HUES48 (cell line): Measurements from ENCODE around the gene UBR4.

Experiments used
- H3K27ac ChIP-seq: one replicate; pipeline ENCODE4 v1.7.0; 2013; ENCODE audit warnings: low read depth, low read length, inconsistent platforms
- H3K27me3 ChIP-seq: 2 replicates; pipeline ENCODE4 v1.6.1; 2013; ENCODE audit warnings: mild to moderate bottlenecking, low read length; ENCODE audit not compliant: control insufficient read depth, insufficient read depth
- H3K36me3 ChIP-seq: 2 replicates; pipeline ENCODE4 v1.6.1; 2013; ENCODE audit warnings: low read length; ENCODE audit not compliant: control insufficient read depth, insufficient read depth
- H3K4me1 ChIP-seq: 2 replicates; pipeline ENCODE4 v1.6.1; 2013; ENCODE audit warnings: mild to moderate bottlenecking, low read length; ENCODE audit not compliant: control insufficient read depth, insufficient read depth
- H3K4me3 ChIP-seq: 2 replicates; pipeline ENCODE4 v1.5.1; 2013; ENCODE audit warnings: mild to moderate bottlenecking, low read depth, low read length
- H3K9ac ChIP-seq: 2 replicates; pipeline ENCODE4 v1.6.1; 2013; ENCODE audit warnings: mild to moderate bottlenecking, low read depth, low read length, moderate library complexity
- H3K9me3 ChIP-seq: 2 replicates; pipeline ENCODE4 v1.6.1; 2013; ENCODE audit warnings: low read length; ENCODE audit not compliant: control insufficient read depth, insufficient read depth

Gene UBR4

DNA sequence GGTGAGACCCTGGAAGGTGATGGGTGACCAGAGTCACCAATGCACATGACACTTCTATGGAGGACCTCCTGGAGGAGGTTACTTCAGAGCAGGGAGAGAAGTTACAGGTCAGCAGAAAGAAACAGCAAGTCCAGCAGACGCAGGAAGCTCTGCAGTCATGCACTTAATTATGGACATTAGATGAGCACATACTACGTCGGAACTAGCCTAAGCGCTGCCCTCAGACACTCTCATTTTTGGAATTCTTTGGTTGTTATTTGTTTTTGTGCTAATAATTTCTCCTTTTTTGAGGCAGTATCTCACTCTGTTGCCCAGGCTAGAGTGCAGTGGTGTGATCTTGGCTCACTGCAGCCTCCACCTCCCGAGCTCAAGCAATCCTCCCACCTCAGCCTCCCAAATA lies 160.3 kb downstream of the UBR4 start:
- Histone ChIP-seq H3K9ac (no peak overlapping the region), H3K27me3 (no peaks in the 10 kb centered on the region), H3K4me3 (no peak overlapping the region), H3K9me3 (no peaks in the 10 kb centered on the region), H3K27ac (no peak overlapping the region), H3K4me1 (no peaks in the 10 kb centered on the region), H3K36me3 (no peaks in the 10 kb centered on the region)

DNA sequence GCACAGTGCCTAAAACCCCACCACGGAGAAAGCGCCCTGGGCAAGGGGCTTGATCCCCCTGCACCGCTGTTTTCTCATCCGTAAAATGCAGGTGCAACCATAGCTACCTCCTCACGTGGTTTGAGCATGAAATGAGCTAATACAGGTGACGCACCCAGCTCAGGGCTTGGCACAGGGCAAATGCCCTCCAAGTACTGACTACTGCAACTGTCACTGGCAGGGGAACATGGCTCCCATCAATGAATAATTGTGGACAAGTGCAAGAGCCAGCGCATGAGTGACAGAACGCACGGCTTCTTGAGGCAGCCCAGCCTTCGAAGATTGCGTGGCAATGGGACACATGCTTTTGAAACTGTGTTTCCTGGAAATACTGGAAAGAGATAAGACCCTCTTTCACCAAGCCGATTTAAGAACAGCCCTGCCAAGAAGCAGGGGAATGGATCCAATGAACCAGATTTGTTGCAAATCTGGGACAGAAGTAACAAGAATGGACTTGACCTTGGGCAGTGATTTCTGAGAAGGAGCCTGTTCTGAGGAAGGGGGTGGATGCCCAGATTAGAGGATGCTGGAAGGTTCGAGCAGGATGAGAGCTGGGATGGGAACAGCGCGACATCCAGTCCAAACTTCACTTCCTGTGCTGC lies 160.8 kb downstream of the UBR4 start:
- no peak overlapping the region for H3K9ac ChIP-seq
- H3K27me3 ChIP-seq, result no peaks in the 10 kb centered on the region
- no peak overlapping the region for H3K27ac ChIP-seq
- H3K4me1 ChIP-seq, result no peaks in the 10 kb centered on the region
- H3K4me3 ChIP-seq, result no peak overlapping the region
- H3K9me3 ChIP-seq, result no peaks in the 10 kb centered on the region
- no peaks in the 10 kb centered on the region for H3K36me3 ChIP-seq

DNA sequence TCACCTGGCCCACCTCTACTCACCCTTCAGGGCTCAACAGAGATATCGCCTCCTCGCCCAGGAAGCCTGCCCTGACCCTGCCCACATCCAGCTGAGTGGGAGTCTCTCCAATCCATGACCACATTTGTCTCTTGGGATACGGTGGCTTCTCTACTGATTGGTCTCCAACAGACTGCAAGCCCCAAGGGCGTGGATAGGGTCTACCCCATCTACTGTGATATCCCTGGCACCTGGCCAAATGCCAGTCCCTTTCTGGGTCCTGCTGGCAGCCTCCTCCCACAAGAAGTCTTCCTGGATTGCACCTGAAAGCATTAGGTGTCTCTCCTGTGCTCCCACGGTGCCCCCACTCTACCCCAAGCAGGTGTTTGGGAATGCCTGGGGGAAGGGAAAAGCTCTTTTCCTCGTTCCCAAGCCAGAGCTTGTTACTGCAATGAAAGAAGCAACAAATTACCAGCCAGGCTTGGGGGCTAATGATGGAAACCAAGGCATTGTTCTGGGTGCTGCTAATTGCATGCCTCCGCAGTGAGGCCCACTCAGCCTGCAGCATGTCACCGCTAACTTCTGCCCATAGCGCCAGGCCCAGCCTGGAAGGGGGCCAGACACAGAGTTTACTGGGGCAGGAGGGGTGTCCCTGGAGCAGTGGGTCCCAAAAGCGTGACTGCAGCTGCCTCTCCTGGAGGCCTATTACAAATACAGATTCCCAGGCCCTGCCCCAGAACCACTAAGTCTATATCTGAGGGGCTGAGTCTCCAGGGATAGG lies 162.9 kb downstream of the UBR4 start:
- Histone ChIP-seq H3K4me3 (no peak overlapping the region), H3K27me3 (no peaks in the 10 kb centered on the region), H3K9me3 (no peaks in the 10 kb centered on the region), H3K9ac (no peak overlapping the region; the same call in 1 of the 2 replicates), H3K27ac (no peak overlapping the region), H3K36me3 (no peaks in the 10 kb centered on the region), H3K4me1 (peaks cover 8% of the 10 kb centered on the region)

DNA sequence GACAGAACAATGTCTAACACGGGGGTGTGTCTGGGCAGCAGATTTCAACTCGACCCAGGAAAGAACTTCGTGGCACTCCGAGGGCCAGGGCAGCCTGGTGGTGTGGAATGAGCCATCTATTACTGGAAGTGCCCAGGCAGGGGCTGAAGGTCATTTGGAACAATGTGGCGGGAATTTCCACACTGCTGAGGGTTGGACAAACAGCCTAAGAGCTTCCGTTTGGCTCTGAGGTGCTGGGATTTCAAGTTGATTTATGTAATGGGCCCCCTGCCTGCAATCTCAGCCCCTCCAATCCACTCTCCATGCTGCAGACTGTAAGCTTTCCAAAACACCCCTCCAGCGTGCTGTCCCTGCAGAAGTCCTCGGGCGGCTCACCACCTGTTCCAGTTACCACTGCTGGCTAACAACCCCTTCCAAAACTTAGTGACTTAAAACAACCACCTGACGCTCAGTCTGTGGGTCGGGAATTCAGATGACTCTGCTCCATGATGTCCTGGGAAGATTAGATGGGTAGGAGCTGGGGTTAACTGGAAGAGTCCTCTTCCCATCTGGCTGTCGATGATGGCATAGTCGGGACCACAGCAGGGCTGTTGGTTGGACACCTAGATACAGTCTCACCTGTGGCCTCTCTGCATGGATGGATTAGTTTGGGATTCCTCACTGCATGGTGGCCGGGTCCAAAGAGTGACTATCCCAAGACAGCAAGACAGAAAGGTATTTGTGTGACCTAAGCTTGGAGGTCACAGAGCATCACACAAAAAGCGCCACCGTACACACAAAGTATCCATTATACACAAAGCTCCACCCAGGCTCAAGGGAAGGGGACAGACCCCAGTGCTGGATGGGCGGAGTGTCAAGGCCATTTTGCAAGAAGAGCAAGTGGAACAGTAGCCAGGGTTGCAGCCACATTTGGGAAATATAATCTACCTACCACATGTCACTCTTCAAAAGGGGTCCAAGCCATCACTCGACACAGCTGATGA lies 163.9 kb downstream of the UBR4 start:
- Histone ChIP-seq H3K9me3 (no peaks in the 10 kb centered on the region), H3K4me3 (no peak overlapping the region), H3K27ac (no peak overlapping the region), H3K27me3 (no peaks in the 10 kb centered on the region), H3K36me3 (no peaks in the 10 kb centered on the region), H3K9ac (no peak overlapping the region; the same call in 1 of the 2 replicates), H3K4me1 (peaks cover 8% of the 10 kb centered on the region)

GRCh38 chr1:19044975-19045831 lies 164.9 kb downstream of the UBR4 start:
- Histone ChIP-seq H3K9ac (no peak overlapping the region), H3K36me3 (no peaks in the 10 kb centered on the region), H3K4me3 (no peak overlapping the region), H3K27me3 (no peaks in the 10 kb centered on the region), H3K27ac (no peak overlapping the region), H3K9me3 (no peaks in the 10 kb centered on the region), H3K4me1 (peaks cover 8% of the 10 kb centered on the region)

- H3K27ac ChIP-seq, result no peak overlapping the region
- H3K36me3 ChIP-seq, result no peaks in the 10 kb centered on the region
- no peaks in the 10 kb centered on the region for H3K27me3 ChIP-seq
- H3K4me3 ChIP-seq, result no peak overlapping the region
- H3K9me3 ChIP-seq, result no peaks in the 10 kb centered on the region
- no peak overlapping the region for H3K9ac ChIP-seq
- H3K4me1 ChIP-seq, result peaks cover 8% of the 10 kb centered on the region
These were observed 165.6 kb downstream of the UBR4 start for GRCh38 chr1:19044471-19044870.

GRCh38 chr1:19043579-19044443 lies 166.3 kb downstream of the UBR4 start:
- H3K36me3 ChIP-seq, result no peaks in the 10 kb centered on the region
- H3K27me3 ChIP-seq, result no peaks in the 10 kb centered on the region
- H3K9ac ChIP-seq, result no peak overlapping the region
- no peaks in the 10 kb centered on the region for H3K9me3 ChIP-seq
- no peak overlapping the region for H3K27ac ChIP-seq
- no peak overlapping the region for H3K4me3 ChIP-seq
- peaks cover 8% of the 10 kb centered on the region for H3K4me1 ChIP-seq

DNA sequence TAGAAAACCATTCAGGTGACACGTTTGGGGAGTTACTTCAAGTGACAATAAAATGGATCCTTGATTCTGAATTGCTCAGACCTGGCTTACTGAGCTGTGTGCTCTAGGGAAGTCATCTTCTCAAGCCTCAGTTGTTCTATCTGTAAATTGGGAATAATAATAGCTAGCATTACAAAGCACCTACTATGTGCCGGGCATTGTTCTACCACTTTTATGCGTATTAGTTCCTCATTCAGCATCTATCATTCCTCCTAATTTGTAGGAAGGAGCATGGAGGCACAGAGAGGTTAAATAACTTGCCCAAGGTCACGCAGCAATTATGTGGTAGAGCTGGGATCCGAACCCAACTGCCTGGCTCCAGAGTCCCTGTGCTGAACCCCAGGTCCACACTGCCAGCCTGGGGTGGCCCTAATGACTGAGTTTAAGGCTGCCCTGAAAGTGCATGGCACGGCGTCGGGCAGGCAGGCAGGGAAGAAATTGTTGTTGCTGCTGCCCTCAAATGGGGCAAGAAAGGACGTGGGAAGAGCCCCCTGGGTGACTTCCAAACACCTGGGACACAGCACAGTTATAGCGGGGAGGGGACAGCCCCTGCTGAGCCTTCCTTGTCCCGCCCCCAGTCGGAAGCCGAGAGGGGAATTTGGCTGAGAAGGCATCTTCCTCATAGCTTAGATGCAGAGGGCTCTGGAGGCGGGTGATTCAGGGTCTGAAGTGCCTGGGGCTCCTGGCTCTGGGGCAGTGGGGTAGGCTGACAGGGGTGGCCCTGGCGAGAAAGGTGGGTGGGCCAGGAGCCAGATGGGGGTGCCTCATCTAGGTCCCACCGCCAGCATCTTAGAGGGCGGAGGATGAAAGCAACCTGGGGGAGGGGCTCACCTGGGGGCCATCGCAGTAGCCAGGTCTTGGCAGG lies 167.1 kb downstream of the UBR4 start:
- H3K27me3 ChIP-seq, result no peaks in the 10 kb centered on the region
- H3K9me3 ChIP-seq, result no peaks in the 10 kb centered on the region

DNA sequence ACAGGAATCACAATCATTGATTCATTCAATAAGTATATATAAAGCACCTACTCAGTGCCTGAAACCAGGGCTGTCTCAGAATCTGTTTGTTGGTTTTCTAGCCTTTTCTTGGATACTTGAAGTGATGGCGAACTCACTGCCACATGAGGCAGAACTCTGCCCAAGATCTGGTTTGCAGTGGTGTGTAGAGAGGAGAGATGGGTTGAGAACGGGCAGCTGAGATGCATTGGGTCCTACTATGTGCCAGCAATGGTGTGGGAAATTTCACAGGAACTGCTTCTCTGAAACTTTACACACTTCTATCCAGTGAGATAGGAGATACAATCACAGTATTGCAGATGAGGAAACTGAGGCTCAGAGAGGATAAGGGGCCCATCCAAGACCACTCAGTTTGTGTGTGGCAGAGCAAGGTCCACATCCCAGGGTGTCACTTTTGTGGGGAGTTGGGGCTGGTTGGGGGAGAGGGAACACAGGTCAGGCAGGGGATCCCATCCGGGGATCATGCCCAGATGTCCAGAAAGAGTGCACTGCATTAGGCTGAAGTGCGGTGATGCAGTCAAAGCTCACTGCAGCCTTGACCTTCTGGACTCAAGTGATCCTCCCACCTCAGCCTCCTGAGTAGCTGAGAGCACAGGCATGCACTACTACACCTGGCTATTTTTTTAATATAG lies 169.9 kb downstream of the UBR4 start:
- Histone ChIP-seq H3K9ac (no peak overlapping the region), H3K27ac (no peak overlapping the region), H3K4me1 (peaks cover 8% of the 10 kb centered on the region), H3K9me3 (no peaks in the 10 kb centered on the region), H3K36me3 (no peaks in the 10 kb centered on the region), H3K4me3 (no peak overlapping the region), H3K27me3 (no peaks in the 10 kb centered on the region)

More for the DNA sequence above, 167.1 kb downstream of the UBR4 start:
- no peak overlapping the region for H3K27ac ChIP-seq
- no peaks in the 10 kb centered on the region for H3K36me3 ChIP-seq
- H3K4me3 ChIP-seq, result no peak overlapping the region
- no peak overlapping the region for H3K9ac ChIP-seq
- peaks cover 8% of the 10 kb centered on the region for H3K4me1 ChIP-seq
